IMR-90 (cell line): ENCODE measurements around the gene CCNI.

ENCODE experiments used
- BHLHE40 ChIP-seq: fragments of 150-350 bp; IDR thresholded peaks from 2 replicates; pipeline ENCODE4 v1.6.1; 2016; ENCODE audit warnings: mild to moderate bottlenecking, low read depth, low read length
- CEBPB ChIP-seq: IDR thresholded peaks from 2 replicates; pipeline ENCODE4 v1.6.1; 2012; ENCODE audit warnings: low read depth, low read length, improper control_type of control experiment
- CTCF ChIP-seq: conservative IDR thresholded peaks from 2 replicates; pipeline ENCODE4 v1.5.1; 2012; ENCODE audit warnings: mild to moderate bottlenecking, low read depth, low read length, improper control_type of control experiment
- ELK1 ChIP-seq: fragments of 150-350 bp; IDR thresholded peaks from 2 replicates; pipeline ENCODE4 v1.6.1; 2016; ENCODE audit warnings: low read depth, mild to moderate bottlenecking, low read length, moderate library complexity, borderline replicate concordance
- FOS ChIP-seq: fragments of 150-350 bp; IDR thresholded peaks from 2 replicates; pipeline ENCODE4 v1.6.1; 2016; ENCODE audit warnings: low read depth, low read length
- MAFK ChIP-seq: IDR thresholded peaks from 2 replicates; pipeline ENCODE4 v1.6.1; 2012; ENCODE audit warnings: low read depth, low read length, improper control_type of control experiment
- MAZ ChIP-seq: IDR thresholded peaks from 2 replicates; pipeline ENCODE4 v1.6.1; 2012; ENCODE audit warnings: low read depth, mild to moderate bottlenecking, low read length, improper control_type of control experiment, moderate library complexity, borderline replicate concordance
- NFE2L2 ChIP-seq: fragments of 150-350 bp; IDR thresholded peaks from 2 replicates; pipeline ENCODE4 v1.6.1; 2016; ENCODE audit warnings: low read depth, mild to moderate bottlenecking, low read length
- POLR2A ChIP-seq: IDR thresholded peaks from 2 replicates; pipeline ENCODE4 v1.6.1; 2012; ENCODE audit warnings: mild to moderate bottlenecking, low read depth, low read length
- RAD21 ChIP-seq: IDR thresholded peaks from 2 replicates; pipeline ENCODE4 v1.6.1; 2012; ENCODE audit warnings: low read length, improper control_type of control experiment
- RCOR1 ChIP-seq: IDR thresholded peaks from 2 replicates; pipeline ENCODE4 v1.6.1; 2012; ENCODE audit warnings: mild to moderate bottlenecking, low read length, improper control_type of control experiment; ENCODE audit not compliant: insufficient replicate concordance
- SMC3 ChIP-seq: fragments of 150-350 bp; IDR thresholded peaks from 2 replicates; pipeline ENCODE4 v1.6.1; 2016; ENCODE audit warnings: low read depth, mild to moderate bottlenecking, antibody characterized with exemption, low read length, moderate library complexity
- USF2 ChIP-seq: fragments of 150-350 bp; IDR thresholded peaks from 2 replicates; pipeline ENCODE4 v1.6.1; 2017; ENCODE audit warnings: mild to moderate bottlenecking, antibody characterized with exemption, low read length, low read depth

- TF ChIP-seq SMC3 (no peak), CTCF (no peak), POLR2A (no peak), MAFK (no peak), RCOR1 (no peak), FOS (no peak), RAD21 (no peak), CEBPB (no peak), BHLHE40 (no peak), ELK1 (no peak), USF2 (no peak), NFE2L2 (no peak), MAZ (no peak)
Observed at GRCh38 chr4:77037736-77038135, 38.1 kb downstream of the CCNI start.
